ENCODE results near the gene B3GNT3. TPM values are rescaled to one million over a fixed set of nuclear protein-coding genes. Genes with fewer than 3 reads are reported as not detected.

The B3GNT3 gene
- total and polyA plus RNA-seq, 2 of the 13 experiments (the other 11 are each of a cell fraction or from before 2014, with no cell fraction given) = 0.86 to 4.0 TPM

DNA sequence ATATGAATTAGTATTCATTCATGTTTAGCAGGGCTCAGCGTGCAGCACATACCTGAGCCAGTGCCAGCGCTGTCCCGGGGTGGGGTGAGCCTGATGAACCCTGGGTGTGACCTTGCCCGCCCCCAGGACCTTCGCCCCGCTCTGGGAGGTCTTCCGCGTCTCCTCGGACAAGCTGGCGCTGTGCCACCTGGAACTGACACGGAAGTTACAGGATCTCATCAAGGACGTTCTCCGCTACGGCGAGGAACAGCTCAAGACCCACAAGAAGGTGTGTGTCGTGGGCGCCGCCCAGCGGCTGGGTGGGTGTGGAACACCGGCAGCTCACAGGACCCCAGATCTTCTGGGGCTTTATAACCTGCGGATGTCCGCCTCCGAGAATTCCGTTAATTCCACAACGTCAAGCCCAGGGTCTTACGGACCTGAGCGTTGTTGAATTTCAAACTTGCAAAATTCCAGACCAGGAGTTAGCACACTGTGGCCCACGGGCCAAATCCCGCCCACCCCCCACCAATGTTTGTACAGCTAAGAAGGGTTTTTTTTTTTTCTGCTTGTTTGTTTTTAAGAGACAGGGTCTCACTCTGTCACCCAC lies 28.3 kb upstream of the B3GNT3 start (continued):
- TF ChIP-seq, protein P1, sequence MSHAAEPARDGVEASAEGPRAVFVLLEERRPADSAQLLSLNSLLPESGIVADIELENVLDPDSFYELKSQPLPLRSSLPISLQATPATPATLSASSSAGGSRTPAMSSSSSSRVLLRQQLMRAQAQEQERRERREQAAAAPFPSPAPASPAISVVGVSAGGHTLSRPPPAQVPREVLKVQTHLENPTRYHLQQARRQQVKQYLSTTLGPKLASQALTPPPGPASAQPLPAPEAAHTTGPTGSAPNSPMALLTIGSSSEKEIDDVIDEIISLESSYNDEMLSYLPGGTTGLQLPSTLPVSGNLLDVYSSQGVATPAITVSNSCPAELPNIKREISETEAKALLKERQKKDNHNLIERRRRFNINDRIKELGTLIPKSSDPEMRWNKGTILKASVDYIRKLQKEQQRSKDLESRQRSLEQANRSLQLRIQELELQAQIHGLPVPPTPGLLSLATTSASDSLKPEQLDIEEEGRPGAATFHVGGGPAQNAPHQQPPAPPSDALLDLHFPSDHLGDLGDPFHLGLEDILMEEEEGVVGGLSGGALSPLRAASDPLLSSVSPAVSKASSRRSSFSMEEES (CRISPR knock-in tag; IDR thresholded peaks at IDR 0.05) = peak; percentile 27; the same call in 1 of the 2 replicates
- TF ChIP-seq ZNF747 (CRISPR knock-in tag; IDR thresholded peaks at IDR 0.05; ENCODE audit: borderline replicate concordance) (no peak), NCOA2 (CRISPR knock-in tag; IDR thresholded peaks at IDR 0.05) (peak; percentile 69; the same call in 1 of the 2 replicates), DMAP1 (CRISPR knock-in tag; IDR thresholded peaks at IDR 0.05) (peak; percentile 57; the same call in 1 of the 2 replicates), HNRNPLL (IDR thresholded peaks at IDR 0.05; ENCODE audit: low read depth, low read length, poor library complexity, severe bottlenecking) (peak; percentile 48), HNF4A (CRISPR knock-in tag; IDR thresholded peaks at IDR 0.05) (peak; percentile 91), ZNF720 (CRISPR knock-in tag; IDR thresholded peaks at IDR 0.05) (no peak), MAFK (conservative IDR thresholded peaks at IDR 0.05 in 1 of 2, IDR thresholded peaks at IDR 0.05 in 1 of 2; ENCODE audit: low read length in 2 of 2) (no peak), PITX1 (CRISPR knock-in tag; IDR thresholded peaks at IDR 0.05) (peak; percentile 60; the same call in 1 of the 2 replicates), SP5 (CRISPR knock-in tag; IDR thresholded peaks at IDR 0.05; ENCODE audit: borderline replicate concordance, low read depth) (peak; percentile 98), ZNF329 (CRISPR knock-in tag; IDR thresholded peaks at IDR 0.05; ENCODE audit: low read depth) (no peak), ZNF296 (CRISPR knock-in tag; conservative IDR thresholded peaks at IDR 0.05) (no peak), ZNF367 (CRISPR knock-in tag; IDR thresholded peaks at IDR 0.05; ENCODE audit: borderline replicate concordance) (no peak), MIXL1 (CRISPR knock-in tag; IDR thresholded peaks at IDR 0.05) (peak; percentile 36; the same call in 1 of the 2 replicates)
- TF ChIP-seq, protein P2, sequence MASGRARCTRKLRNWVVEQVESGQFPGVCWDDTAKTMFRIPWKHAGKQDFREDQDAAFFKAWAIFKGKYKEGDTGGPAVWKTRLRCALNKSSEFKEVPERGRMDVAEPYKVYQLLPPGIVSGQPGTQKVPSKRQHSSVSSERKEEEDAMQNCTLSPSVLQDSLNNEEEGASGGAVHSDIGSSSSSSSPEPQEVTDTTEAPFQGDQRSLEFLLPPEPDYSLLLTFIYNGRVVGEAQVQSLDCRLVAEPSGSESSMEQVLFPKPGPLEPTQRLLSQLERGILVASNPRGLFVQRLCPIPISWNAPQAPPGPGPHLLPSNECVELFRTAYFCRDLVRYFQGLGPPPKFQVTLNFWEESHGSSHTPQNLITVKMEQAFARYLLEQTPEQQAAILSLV (CRISPR knock-in tag; IDR thresholded peaks at IDR 0.05; ENCODE audit: borderline replicate concordance) = 0 out of 2 replicates have a peak, but pooled peaks have one; percentile 31
- TF ChIP-seq, protein P3, sequence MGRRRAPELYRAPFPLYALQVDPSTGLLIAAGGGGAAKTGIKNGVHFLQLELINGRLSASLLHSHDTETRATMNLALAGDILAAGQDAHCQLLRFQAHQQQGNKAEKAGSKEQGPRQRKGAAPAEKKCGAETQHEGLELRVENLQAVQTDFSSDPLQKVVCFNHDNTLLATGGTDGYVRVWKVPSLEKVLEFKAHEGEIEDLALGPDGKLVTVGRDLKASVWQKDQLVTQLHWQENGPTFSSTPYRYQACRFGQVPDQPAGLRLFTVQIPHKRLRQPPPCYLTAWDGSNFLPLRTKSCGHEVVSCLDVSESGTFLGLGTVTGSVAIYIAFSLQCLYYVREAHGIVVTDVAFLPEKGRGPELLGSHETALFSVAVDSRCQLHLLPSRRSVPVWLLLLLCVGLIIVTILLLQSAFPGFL (CRISPR knock-in tag; IDR thresholded peaks at IDR 0.05) = no peak
- TF ChIP-seq, protein P4, sequence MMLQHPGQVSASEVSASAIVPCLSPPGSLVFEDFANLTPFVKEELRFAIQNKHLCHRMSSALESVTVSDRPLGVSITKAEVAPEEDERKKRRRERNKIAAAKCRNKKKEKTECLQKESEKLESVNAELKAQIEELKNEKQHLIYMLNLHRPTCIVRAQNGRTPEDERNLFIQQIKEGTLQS (CRISPR knock-in tag; IDR thresholded peaks at IDR 0.05) = no peak
- TF ChIP-seq, protein P5, sequence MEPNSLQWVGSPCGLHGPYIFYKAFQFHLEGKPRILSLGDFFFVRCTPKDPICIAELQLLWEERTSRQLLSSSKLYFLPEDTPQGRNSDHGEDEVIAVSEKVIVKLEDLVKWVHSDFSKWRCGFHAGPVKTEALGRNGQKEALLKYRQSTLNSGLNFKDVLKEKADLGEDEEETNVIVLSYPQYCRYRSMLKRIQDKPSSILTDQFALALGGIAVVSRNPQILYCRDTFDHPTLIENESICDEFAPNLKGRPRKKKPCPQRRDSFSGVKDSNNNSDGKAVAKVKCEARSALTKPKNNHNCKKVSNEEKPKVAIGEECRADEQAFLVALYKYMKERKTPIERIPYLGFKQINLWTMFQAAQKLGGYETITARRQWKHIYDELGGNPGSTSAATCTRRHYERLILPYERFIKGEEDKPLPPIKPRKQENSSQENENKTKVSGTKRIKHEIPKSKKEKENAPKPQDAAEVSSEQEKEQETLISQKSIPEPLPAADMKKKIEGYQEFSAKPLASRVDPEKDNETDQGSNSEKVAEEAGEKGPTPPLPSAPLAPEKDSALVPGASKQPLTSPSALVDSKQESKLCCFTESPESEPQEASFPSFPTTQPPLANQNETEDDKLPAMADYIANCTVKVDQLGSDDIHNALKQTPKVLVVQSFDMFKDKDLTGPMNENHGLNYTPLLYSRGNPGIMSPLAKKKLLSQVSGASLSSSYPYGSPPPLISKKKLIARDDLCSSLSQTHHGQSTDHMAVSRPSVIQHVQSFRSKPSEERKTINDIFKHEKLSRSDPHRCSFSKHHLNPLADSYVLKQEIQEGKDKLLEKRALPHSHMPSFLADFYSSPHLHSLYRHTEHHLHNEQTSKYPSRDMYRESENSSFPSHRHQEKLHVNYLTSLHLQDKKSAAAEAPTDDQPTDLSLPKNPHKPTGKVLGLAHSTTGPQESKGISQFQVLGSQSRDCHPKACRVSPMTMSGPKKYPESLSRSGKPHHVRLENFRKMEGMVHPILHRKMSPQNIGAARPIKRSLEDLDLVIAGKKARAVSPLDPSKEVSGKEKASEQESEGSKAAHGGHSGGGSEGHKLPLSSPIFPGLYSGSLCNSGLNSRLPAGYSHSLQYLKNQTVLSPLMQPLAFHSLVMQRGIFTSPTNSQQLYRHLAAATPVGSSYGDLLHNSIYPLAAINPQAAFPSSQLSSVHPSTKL (CRISPR knock-in tag; IDR thresholded peaks at IDR 0.05) = peak; percentile 77
- TF ChIP-seq, protein P6, sequence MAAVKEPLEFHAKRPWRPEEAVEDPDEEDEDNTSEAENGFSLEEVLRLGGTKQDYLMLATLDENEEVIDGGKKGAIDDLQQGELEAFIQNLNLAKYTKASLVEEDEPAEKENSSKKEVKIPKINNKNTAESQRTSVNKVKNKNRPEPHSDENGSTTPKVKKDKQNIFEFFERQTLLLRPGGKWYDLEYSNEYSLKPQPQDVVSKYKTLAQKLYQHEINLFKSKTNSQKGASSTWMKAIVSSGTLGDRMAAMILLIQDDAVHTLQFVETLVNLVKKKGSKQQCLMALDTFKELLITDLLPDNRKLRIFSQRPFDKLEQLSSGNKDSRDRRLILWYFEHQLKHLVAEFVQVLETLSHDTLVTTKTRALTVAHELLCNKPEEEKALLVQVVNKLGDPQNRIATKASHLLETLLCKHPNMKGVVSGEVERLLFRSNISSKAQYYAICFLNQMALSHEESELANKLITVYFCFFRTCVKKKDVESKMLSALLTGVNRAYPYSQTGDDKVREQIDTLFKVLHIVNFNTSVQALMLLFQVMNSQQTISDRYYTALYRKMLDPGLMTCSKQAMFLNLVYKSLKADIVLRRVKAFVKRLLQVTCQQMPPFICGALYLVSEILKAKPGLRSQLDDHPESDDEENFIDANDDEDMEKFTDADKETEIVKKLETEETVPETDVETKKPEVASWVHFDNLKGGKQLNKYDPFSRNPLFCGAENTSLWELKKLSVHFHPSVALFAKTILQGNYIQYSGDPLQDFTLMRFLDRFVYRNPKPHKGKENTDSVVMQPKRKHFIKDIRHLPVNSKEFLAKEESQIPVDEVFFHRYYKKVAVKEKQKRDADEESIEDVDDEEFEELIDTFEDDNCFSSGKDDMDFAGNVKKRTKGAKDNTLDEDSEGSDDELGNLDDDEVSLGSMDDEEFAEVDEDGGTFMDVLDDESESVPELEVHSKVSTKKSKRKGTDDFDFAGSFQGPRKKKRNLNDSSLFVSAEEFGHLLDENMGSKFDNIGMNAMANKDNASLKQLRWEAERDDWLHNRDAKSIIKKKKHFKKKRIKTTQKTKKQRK (IDR thresholded peaks at IDR 0.05; ENCODE audit: low read length) = no peak

All from HepG2 (cell line).